ENCODE measurements around the gene ZSWIM6.

Gene ZSWIM6

DNA sequence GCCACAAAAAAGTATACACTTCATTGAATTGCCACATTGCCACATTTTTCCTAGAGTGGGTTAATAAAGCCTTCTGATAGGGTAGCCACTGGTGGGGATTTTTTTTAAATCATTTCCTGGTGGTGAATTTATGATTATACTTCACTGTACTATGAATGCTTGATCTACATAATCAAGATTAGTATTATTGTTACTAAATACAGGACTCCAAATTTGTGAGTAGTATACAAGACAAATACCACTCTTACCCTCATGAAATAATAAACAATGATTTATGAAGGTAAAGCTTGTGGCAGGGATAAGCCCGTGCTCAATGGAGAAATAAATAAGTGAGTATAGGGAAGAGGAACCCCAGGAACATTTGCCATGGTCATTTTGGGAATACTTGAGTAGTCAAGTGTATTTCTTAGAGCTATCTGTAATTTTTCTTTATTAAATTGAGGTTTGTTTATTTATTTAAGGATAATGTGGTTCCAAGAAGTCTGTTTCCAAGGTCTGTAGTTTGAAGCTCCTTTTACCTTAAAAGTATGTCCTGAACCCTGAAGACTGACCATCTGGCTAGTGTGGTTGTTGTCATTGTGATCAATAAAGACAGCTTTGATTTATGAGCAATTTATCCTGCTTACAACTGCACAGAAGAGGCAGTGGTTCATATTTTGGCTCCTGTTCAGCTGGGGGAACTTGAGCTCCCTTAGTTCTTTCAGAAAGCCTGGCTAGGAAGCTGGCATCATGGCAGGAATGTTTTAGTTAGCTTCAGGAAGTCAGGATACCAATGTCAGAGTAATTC is 118.6 kb downstream of the ZSWIM6 start:
- DNase-seq = no peak

DNA sequence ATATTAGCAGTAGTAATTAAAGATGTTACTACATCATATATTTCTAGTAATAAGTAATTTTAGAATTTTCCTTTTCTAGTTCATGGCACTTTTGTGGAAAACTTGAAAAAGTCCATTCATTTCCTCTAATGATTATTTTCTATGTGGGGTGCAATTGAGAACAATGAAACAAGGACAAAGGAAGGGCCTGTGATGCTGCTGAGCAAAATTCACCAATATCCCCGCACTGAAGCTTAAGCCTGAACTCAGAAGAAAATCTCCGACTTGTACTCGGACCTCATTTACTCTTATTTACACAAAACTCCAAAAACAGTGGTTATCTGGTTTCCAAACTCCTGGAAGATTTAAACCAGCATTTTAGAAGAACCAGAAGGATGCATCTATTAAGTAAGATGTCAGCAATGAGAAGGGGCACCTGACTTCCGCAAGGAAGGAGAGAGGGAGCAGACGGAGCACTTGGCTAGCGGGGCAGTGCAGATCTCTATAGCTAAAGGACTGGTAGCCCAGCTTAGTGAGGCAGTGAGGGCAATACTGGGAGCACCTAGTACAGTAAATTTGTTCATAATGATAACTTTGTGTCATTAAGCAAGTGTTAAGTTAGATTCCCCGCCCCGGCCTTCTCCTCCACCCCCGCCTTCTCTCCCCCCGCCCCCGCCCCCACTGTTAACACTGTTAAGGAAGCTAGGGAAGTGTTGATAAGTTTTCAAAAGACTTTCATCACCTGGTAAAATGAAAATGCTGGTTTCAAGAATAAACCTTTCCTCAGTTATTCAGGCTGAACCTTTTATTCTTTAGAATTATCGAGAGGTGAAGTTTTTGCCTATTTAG is 123.3 kb downstream of the ZSWIM6 start:
- DNase-seq = no peak

- no peak for DNase-seq
These were observed 128.4 kb downstream of the ZSWIM6 start for GRCh38 chr5:61460471-61460870.

GRCh38 chr5:61461417-61461816 is 129.4 kb downstream of the ZSWIM6 start:
- DNase-seq = no peak

- DNase-seq = no peak
These were observed 129.9 kb downstream of the ZSWIM6 start for GRCh38 chr5:61461926-61462325.

DNA sequence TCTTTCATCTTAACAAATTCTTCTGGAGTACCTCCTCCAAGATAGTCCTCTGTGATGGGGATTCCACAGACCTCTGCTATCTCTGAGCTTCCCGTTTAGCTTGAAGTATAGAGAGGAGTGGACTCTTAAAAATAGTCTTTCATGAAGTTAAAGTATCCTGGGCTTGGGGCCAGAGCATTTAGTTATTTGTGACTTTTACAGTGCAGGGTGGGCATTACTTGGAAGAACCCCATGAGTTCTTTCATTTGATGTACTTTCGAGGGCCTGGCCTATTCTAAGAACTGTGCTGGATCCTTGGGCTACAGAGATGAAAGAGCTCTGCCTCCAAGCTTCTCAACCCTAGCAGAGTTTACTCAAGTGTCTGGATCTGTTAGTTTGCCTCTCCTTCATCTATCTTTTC is 131.5 kb downstream of the ZSWIM6 start:
- DNase-seq = no peak

GRCh38 chr5:61464512-61464911 is 132.5 kb downstream of the ZSWIM6 start:
- no peak for DNase-seq

- no peak for DNase-seq
These were observed 133.0 kb downstream of the ZSWIM6 start for GRCh38 chr5:61465066-61465465.

DNA sequence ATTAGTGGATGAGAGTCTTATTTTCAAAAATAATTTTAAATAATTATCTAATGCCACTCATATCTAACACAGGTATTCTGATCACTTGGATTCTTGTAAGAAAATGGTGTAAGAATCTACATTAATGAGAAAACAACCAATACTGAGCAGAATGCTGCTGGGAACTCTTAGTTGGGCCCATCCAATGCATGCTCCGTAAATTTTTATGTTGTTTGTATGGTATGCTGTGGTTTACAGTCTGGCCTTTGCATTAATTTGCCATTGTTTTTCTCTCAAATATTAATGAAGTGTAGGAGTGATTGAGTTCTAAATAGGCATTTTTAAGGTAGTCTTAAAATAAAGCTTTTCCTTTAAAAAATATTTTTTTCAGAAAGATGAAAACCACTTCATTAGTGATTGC is 133.4 kb downstream of the ZSWIM6 start:
- DNase-seq = no peak

DNA sequence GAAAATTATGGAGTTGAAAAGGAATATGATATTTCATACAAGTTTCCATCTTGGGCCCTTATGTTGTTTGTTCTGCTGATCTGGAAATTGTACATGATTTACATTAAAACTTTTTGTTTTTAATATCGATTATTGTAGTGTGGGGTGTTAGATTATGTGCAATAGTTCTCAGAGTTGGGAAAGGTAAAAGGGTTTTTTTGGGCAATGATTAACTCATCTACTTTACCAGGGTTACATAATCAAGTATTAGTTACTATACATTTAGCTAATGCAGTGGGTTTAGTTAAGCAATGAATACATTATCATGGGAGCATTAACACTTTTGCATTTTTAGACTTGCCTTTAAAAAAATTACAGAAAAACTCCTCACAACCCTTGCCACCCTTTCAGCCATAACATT is 134.0 kb downstream of the ZSWIM6 start:
- no peak for DNase-seq

- DNase-seq = no peak
These were observed 135.9 kb downstream of the ZSWIM6 start for GRCh38 chr5:61467766-61468482.

- no peak for DNase-seq
These were observed 136.4 kb downstream of the ZSWIM6 start for GRCh38 chr5:61468483-61468865.

- DNase-seq = no peak
These were observed 139.3 kb downstream of the ZSWIM6 start for GRCh38 chr5:61471352-61471751.

DNA sequence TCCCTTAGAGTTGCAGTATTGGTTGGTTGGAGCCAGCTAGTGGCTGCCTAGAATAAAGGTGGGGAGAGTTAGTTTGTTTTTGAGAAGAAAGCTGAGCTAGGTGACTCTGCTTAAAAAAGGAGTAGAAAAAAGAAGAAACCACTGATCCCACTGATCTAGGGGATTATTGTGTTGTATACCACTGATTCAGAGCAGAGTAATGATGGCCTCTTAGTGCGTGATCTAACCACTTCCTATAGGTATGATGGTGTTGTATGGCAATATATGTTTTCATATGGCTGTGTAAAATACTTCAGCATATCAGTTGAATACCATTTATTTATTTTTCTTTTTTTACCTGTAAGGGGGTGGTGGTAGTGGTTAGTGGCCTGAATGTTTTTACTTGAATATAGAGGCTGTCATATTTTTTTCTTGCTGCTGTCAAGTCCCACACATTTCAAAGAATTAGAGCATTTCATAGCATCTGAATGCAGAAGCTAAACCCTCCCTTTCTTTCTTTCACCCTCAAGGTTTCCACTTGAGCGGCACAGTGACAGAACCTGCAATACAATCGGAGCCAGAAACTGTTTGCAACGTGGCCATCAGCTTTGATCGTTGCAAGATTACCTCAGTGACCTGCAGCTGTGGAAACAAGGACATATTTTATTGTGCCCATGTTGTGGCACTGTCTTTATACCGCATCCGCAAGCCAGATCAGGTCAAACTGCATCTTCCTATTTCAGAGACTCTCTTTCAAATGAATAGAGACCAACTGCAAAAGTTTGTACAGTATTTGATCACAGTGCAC is 140.3 kb downstream of the ZSWIM6 start:
- no peak for DNase-seq

DNA sequence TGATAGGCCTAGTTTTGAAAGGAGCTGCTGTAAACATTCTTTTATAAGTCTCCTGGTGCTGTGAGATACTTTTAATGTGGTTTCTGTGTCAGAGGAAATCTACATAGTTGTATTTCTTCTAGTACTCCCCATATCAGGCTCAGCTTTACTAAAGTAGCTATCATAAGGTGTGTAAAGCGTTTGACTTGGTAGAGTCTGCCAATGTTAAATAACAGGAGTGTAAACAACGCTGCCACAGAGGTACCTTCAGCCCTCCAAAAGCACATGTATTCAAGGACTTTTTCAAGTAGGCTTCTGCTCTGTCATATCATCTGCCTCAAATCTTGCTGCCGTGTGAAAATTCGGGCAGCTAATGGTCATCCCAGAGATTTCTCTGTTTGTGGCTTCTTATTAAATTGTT is 142.7 kb downstream of the ZSWIM6 start:
- no peak for DNase-seq

GRCh38 chr5:61477788-61478187 is 145.7 kb downstream of the ZSWIM6 start:
- no peak for DNase-seq

DNA sequence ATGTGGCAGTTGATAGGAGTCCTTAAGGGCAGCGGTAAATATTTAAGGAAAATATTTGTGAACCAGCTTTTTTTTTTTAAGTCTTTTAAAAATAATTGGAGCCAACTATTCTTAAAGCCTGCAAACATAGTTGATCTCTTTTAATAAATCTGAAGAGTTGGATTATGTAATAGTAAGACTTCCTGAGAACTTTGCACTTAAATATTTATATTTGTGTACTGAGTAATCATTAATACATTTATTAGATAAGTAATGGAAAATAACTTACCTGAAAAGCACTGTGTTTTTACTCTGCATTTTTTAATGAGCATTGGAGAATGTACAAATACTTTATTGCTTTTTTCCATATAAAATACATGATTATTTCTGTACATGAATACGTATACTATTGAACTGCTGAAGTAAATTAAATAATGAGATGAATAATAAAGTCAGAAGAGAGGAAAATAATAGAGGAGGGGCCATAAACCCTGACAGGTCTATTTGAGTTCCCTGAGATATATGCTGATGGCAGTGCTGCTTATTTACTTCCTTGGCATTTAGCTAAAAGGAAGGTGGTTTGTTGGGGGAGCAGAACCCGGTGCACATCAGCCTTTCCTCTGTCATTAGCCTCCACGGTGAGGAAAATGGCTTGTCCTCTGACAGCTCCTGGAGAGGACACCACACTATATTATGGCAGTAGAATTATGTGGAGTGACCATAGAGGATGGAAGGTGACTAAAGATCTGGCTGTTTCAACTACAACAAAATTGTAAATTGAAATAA is 148.0 kb downstream of the ZSWIM6 start:
- DNase-seq = no peak

GRCh38 chr5:61482980-61483379 is 150.9 kb downstream of the ZSWIM6 start:
- DNase-seq = no peak

- DNase-seq = no peak
These were observed 154.4 kb downstream of the ZSWIM6 start for GRCh38 chr5:61486476-61486875.

- no peak for DNase-seq
These were observed 157.5 kb downstream of the ZSWIM6 start for GRCh38 chr5:61489574-61489973.

GRCh38 chr5:61491861-61492260 is 159.8 kb downstream of the ZSWIM6 start:
- DNase-seq = no peak

DNA sequence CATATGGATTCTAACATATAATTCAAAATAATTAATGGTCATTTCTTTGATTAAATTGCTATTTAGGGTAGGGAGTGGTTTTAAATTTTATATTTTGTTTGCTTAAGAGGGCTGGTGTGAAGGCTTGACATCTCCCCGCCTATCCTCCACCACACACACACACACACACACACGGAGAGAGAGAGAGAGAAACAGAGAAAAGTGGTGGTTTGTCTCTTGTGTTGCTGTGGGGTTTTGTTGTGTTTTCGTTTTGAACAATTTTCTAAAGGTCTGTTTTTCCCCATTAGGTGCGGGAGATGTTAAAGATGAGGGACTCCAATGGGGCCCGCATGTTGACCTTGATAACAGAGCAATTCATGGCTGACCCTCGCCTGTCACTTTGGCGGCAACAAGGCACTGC is 161.9 kb downstream of the ZSWIM6 start:
- DNase-seq = no peak

Measured in activated gamma-delta T cell treated with Interleukin-2 at 50 U/mL for 16 hours (primary cell).